ENCODE results near the gene SRC.
"Not testable (repeated sequence)": the region's sequence is repeated elsewhere in the genome, so short reads cannot be mapped to it uniquely, and the experiment has no call there.

Gene SRC

DNA sequence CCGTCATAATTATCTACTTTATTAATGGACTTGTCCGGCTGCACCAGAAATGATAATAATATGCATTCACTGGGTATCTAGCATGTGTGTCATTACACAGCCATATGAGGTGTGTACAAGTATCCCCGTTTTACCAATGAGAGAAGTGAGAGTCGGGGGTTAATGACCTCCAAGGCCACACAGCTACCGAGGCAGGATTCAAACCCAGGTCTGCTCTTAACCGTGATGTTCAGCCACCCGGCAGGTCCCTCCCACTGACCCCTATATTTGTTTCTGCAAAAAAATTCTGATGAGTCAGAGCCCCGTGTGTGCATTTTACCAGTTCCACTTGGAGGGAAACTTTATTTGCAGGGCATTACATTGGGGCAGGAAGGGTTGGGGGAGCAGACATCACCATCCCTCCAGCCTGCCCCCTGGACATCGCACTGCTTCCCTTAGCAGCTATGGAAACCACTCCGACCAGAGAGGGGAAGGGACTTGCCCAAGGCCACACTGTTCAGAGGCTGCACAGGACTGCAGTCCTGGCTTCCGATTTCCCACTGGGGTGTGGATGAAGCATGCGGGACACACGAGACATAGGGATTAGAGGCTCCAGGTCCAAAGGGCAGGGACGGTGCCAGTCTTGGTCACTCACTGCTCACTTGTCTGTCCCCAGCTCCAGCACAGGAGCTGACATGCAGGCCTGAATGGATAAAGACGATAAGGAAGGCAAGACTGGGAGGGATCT lies 10.1 kb upstream of the SRC start:
- in situ Hi-C loops (cut with HindIII; ENCODE audit: low sequenced_read_pairs), result no loop called here

DNA sequence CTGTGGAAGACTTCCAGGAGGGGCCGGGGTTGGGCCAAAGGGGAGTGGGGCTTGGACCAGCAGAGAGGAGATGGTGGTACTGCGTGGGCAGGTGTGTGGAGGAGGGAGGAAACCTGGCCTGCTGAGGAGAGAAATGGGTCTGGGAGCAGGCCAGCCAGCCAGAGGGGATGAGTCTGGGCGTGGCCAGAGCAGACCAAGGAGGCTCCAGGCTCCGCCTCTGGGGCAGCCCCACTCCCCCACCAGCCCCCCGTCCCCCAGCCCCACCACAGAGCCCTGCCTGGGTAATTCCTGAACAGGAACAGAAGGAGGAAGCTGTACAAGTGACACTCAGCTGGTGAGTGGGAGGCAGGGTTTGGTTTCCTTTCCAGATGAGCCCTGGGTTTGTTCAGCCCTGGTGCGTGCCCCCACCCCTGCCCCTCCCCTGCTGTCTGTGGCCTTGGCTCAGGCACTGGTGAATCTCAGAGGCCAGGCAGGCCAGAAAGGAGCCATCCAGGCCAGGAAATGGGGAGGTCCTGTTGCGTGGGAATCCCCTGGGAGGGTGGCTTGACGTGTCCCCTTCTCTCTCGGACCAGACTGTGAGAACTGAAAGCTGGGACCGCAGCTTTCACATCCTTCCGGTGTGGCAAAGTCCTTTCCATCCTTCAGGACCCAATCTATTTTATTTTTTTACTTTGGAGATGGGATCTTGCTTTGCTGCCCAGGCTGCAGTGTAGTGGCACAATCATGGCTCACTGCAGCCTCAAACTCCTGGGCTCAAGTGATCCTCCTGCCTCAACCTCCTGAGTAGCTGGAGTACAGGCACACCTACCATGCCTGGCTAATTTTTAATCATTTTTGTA lies 9.4 kb upstream of the SRC start:
- in situ Hi-C loops (cut with HindIII; ENCODE audit: low sequenced_read_pairs), result no loop called here

DNA sequence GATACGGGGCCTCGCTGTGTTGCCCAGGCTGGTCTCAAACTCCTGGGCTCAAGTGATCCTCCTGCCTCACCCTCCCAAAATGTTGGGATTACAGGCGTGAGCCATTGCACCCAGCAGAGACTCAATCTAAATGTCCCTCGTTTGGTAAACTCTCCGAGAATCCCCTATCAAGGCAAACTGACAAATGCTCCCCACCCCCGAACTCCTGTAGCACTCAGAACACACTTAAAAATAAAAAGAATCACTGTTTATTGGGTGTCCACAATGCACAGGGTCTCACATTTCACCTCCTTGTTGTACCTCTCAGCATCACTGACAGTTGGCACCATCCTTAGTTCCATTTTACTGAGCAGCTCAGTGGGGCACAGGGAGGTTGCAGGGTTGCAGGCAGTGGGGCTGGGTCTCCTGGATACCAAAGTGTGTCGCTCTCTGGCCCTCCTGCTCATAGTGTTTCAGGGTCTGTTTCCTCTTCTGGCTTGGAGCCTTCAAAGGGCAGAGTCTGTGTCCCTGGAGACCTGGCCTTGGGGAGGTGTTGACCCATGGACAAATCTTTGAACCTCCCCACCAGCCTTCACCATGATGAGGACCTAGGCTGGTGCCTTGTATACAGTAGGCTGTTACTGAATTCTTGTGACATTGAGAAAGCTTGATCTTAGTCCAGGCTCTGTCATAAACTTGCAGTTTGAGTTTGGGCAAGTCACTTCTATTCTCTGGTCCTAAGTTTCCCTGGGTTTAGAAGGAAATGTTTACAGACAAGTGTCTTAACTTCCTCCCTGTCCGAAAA lies 8.5 kb upstream of the SRC start:
- in situ Hi-C loops (cut with HindIII; ENCODE audit: low sequenced_read_pairs), result no loop called here

DNA sequence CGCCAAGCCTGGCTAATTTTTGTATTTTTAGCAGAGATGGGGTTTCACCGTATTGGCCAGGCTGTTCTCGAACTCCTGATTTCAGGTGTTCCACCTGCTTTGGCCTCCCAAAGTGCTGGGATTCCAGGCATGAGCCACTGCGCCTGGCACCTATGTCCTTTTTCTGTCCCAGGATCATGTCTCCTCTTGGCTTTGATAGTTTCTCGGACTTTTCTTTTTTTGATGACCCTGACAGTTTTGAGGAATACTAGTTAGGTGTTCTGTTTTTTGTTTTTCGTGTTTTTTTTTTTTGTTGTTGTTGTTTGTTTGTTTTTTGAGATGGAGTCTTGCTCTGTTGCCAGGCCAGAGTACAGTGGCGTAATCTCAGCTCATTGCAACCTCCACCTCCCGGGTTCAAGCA lies 7.6 kb upstream of the SRC start:
- in situ Hi-C loops (cut with HindIII; ENCODE audit: low sequenced_read_pairs), result not testable (repeated sequence)

DNA sequence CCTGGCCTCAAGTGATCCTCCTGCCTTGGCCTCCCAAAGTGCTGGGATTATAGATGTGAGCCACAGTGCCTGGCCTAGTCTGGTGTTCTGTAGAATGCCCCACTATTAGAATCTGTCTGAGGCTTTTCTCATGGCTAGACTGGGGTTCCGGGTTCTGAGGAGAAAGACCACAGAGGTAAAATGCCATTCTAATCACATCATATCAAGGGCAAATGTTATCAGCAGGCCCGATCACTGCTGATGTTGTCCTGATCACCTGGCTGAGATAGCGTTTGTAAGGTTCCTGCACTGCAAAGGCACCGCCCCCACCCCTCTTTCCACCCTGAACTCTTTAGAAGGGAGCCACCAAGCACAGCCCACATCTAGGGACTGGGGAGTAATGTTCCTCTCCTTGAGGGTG lies 6.7 kb upstream of the SRC start:
- in situ Hi-C loops (cut with HindIII; ENCODE audit: low sequenced_read_pairs), result no loop called here

DNA sequence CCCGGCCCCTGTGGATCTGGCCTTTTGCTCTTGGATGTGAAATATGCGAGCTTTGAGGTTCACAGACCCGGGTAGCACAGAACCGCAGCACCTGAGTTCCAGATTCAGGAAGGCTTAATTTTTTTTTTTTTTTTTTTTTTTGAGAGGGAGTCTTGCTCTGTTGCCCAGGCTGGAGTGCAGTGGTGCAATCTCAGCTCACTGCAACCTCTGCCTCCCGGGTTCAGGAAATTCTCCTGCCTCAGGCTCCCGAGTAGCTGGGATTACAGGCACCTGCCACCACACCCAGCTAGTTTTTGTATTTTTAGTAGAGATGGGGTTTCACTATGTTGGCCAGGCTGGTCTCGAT lies 6.2 kb upstream of the SRC start:
- in situ Hi-C loops (cut with HindIII; ENCODE audit: low sequenced_read_pairs), result not testable (repeated sequence)

DNA sequence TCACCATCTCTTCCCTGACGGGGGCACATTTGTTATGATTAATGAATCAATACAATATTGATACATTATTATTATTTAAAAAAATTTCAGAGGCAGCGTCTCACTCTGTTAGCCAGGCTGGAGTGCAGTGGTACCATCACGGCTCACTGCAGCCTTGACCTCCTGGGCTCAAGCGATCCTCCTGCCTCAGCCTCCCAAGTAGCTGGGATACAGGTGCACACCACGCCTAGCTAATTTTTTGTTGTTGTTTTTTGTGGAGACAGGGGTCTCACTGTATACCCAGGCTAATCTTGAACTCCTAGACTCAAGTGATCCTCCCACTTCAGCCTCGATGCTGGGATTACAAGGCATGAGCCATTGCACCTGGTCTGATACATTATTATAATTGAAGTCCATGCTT lies 4.9 kb upstream of the SRC start:
- in situ Hi-C loops (cut with HindIII; ENCODE audit: low sequenced_read_pairs), result no loop called here

DNA sequence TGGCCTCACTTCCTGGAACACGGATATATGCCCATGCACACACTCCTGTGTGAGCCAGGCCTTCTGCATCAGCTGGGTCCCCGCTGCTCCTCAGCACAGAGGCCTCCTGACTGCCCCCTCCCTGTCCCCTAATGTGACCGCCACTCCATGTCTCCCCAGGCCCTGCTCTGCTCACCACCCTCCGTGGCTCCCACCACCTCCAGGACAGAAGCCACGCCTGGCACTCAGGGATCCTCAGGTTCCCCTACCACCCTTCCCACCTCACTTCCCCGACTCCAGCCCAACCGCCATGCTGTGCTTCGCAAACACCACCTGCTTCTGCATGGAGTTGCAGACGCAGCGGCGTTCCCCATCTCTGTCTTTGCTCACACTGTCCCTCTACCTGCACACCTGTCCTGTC lies 4.3 kb upstream of the SRC start:
- in situ Hi-C loops (cut with HindIII; ENCODE audit: low sequenced_read_pairs), result no loop called here

DNA sequence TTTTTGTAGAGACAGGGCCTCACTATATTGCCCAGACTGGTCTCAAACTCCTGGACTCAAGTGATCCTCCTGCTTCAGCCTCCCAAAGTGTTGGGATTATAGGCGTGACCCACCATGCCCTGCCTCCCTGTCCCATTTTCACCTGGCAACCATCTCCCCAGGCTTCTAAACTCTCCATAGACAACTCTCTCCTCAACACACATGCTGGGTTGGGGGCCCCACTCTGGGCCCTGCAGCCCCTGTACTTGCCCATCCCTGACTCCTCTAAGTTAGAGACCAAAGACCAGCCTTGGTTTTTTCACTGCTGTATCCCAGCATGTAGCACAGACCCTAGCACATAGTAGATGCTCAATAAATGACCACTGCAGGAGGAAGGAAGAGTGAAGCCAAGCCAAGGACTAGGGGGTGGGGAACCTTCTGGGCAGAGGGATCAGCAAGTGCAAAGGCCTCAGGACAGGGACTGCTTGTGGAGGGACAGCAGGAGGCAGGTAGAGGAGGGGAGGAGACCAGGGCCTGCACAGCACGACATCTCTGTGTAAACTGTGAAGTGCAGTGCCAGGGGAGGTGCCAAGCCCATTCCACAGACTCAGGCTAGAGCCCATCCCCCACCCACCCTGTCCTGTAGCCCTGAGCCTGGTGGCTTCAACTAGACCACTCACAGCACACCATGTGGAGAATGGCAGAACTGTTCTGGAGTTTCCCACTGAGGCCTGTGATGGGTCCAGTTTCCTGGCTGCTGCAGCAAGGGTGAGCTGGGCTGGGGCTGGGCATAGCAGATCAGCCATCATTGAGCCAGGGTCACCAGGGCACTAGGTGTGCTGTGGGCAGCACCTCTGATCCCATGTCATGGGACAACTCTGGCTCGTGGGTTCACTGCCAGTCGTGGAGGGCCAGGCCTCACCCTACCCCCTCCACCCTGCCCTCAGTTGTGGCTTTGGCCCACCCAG lies 3.4 kb upstream of the SRC start:
- in situ Hi-C loops (cut with HindIII; ENCODE audit: low sequenced_read_pairs), result no loop called here

DNA sequence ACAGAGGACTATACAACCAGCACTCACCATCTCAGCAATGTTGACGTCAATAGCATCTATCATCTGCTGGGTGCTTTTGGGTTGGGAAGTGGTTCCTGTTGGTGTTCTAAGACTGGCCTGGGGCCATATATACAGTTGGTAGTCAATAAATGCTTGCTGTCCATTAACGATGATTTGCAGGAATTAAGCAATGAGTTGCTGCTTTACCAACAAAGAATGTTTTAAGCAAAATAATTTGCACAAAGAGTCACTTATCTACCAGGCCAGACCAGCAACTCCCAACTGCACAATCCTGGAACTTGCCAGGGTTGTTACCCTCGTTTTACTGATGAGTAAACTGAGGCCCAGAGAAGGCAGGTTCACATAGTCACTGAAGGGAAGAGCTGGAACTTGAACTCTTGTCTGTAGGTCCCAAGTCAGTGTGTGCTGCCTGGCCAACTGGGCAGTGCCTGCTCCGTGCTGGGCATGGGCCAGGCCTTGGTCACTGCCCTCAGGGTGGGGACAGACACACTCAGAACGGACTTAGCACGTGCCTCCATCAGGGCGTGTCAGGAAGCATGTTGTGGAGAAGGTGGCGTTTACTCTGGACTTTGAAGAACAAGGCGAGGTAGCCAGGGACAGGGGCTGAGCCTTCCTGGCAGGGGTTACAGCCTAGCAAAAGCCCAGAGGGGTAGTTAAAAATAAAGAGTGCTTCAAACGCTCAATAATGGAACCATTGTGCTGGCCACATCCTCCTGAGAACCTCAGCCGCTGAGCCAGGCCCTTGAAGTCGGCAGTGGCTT lies 2.5 kb upstream of the SRC start:
- in situ Hi-C loops (cut with HindIII; ENCODE audit: low sequenced_read_pairs), result no loop called here

DNA sequence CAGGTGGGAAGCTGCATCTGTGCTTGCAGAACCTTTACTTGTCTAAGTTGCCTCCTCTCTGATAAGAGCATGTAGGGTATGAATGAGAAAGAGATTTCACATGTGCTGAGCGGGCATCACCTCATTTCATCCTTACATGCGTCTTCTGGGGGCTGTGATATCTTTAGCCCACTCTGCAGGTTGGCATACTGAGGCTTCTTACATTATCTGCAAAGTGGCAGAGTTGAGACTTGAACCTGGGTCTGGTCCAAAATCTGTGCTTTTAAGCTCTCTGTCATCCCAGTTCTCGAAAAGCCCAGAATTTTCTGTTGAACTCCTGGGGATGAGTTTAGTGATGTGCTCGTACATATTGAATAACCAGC lies 2.0 kb upstream of the SRC start:
- in situ Hi-C loops (cut with HindIII; ENCODE audit: low sequenced_read_pairs), result no loop called here

DNA sequence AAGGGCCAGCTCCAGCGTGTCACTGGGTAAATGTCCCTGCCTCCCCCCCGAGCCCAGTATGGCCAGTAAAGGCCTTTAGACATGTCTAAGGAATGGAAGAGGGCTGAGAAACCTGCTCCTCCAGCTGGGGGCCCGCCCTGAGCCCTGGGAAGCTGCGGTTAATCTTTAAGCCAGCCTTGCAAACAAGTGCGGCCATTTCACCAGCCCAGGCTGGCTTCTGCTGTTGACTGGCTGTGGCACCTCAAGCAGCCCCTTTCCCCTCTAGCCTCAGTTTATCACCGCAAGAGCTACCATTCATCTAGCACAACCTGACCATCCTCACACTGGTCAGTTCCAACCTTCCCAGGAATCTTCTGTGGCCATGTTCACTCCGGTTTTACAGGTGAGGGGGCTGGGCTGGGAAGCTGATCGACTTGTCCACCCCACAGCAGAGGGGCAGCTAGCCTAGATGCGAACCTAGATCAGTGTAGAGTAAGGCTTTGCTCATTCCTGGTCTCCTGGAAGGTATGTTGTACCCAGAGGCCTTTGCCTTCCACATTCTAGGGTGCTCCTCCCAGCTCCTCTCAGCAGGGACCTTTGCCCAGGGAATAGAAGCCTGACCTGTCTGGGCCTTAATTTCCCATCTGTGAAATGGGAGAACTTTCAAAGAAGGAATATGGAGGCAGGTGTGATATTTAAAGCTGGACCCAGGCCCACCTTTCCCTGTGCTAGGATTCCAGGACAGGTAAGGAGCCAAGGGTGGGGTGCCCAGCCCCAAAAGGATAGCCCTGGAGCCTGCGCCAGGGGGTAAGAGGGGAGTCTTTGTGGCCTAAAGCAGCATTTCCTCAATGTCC lies 1.2 kb upstream of the SRC start:
- in situ Hi-C loops (cut with HindIII; ENCODE audit: low sequenced_read_pairs), result no loop called here

DNA sequence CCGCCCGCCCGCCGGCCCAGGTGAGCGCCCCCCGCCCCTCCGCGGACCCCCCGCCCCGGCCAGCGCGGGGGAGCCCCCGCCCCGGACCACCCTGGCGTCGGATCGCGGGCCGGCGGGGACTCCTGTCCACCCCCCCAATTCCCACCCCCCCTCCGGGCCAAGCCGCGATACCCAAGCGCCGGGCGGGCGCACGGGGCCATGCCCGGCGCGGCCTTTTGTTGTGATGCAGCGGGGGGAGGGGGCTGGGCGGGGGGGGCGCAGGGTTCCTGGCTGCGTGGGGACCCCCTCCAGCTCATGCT lies 245 bp downstream of the SRC start:
- in situ Hi-C loops (cut with HindIII; ENCODE audit: low sequenced_read_pairs), result no loop called here

DNA sequence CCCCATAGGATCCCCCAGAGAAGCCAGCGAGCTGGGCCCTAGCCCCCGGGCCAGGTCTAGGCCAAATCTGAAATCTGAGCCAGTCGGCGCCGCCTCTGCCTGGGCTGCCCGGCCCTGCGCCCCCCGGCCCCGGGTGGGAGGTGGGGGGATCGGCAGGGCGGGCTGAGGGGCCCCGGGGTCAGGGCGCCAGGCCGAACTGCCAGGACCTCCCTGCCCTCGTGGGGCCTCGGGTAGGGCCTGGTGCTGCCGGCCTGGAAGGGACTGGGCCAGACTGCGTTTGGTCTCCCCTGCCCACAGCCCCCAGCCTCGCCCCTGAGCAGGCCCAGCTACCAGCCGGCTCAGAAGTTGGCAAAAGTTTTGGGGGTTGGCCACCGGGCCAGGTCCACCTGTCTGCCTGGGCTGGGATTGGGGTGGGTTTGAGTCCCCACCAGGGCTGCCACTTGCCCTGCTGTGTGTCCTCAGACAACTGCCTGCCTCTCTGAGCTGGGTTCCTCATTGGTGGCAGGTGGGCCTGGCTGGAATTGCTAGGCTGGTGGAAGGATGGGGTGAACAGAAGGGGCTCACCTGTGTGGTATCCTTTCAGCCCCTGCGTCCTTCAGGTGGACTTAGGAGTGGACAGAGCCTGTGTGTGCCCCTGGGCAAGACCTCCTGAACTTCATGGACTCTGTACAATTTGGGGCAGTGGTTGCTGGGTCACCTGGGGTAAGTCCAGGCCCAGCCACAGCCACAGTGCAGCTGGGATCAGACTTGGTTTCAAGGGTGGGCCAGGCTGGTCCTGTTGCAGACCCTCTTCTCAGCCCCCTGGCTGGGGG lies 801 bp downstream of the SRC start:
- in situ Hi-C loops (cut with HindIII; ENCODE audit: low sequenced_read_pairs), result no loop called here

DNA sequence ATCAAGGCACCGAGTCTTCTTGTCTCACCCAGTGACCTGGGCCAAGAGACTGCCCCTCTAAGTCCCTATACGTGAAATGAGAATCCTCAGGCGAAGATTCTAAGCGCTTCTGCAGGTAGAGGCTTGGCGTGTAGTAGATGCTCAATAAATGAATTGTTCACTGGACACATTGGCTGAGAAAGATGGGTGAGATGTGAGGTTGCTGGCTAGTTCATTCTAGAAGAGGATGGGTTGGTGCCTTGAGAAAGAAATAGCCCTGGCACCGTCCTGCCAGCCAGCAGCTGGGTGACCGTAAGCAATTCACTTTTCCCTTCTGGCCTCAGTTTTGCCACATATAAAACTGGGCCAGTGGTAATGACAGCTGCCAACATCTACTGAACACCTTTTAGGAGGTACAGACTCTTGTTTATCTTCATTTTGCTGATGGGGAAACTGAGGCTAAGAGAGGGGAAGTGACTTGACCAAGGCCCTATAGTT lies 1.4 kb downstream of the SRC start:
- in situ Hi-C loops (cut with HindIII; ENCODE audit: low sequenced_read_pairs), result no loop called here

DNA sequence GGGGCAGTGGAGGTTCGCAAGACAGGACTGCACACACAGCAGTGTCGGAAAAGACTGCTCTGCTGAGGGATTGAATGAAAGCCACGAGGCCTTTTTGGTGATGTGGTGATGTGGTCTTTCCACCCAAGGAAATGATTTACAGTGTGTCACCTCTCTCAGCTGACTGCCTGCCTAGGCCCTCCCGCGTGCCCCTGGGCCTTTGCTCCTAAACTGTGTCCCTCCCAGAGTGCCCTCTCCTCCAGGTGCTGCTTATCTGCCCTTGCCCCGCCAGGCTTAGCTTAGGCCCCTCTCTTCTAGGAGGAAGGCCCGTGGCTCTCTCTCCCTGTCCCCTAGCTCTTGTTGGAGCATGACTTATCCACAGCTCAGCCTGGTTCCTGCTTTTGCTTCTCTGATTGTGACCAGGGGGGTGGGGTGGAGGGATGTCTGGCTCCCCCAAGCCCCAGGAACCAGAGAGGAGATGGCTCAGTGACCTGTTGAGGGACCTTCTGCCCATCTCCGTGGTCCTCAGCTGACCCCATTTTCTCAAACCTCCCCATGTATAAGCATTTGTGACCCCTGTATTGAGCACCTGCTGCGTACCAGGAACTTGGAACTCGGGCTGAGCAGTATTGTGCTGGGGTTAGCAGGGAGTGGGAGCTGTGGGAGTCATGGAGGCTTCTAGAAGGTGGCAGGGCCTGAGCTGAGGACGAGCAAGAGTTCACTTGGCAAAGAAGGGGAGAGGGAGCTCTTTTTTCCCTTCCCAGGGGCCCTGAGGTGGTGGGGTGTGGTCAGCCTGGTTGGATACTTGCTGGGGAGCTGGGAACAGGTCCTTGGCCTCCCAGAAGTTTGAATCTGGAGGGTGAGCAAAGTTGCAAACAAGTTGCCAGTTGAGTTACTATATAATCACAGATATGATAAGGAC lies 2.2 kb downstream of the SRC start:
- in situ Hi-C loops (cut with HindIII; ENCODE audit: low sequenced_read_pairs), result no loop called here

DNA sequence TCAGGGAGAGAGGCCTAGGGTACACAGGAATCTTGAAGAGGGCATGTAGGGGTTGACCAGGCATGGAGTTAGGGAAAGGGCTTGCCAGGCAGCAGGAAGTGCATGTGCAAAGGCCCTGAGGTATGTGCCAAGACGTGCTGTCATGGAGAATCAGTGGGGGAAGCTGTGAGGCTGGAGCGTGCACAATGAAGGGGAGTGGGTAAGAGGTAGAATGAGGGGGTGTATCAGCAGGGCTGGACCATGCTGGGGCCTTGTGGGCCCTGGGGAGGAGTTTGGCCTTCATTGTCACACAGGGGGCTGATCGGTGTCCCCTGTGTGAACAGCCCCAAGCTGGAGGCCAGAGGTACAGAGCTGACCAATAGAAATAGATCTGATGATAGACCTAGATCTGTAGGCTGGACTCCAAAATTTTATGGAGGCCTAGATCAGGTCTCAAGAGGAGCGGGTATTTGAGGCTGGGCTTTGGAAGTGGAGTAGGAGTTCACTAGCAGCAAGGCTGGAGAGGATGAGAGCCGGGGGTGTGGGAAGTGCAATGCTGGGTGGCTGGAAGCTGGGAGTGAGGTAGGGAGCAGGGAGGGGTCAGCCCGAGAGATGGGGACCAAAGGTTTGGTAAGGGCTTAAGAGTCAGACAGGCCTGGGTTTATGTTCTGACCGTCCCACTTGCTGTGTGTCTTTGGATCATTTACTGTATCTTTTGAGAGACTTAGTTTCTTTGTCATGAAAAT lies 3.0 kb downstream of the SRC start:
- in situ Hi-C loops (cut with HindIII; ENCODE audit: low sequenced_read_pairs), result no loop called here
